HG03159 (cell line): ENCODE data around the gene PKHD1.

Experiments used
- ATAC-seq: cut with Tn5 transposase; IDR thresholded peaks from one replicate; pipeline ENCODE4 v1.9.1; 2021; ENCODE audit warnings: mild to moderate bottlenecking, moderate library complexity; ENCODE audit not compliant: unreplicated experiment

PKHD1 gene

GRCh38 chr6:51813904-51814303 is 273.5 kb downstream of the PKHD1 start:
- no peak for ATAC-seq

GRCh38 chr6:51812231-51812630 is 275.2 kb downstream of the PKHD1 start:
- no peak for ATAC-seq

GRCh38 chr6:51805517-51805916 is 281.9 kb downstream of the PKHD1 start:
- peak; percentile 85 for ATAC-seq

- ATAC-seq: no peak
Observed at GRCh38 chr6:51800603-51801002, 286.8 kb downstream of the PKHD1 start.

GRCh38 chr6:51793393-51793792 is 294.0 kb downstream of the PKHD1 start:
- no peak for ATAC-seq

GRCh38 chr6:51792273-51793030 is 295.0 kb downstream of the PKHD1 start:
- ATAC-seq: no peak

- ATAC-seq: no peak
Observed at GRCh38 chr6:51790946-51791345, 296.5 kb downstream of the PKHD1 start.

GRCh38 chr6:51788121-51788520 is 299.3 kb downstream of the PKHD1 start:
- ATAC-seq: no peak

GRCh38 chr6:51778666-51779065 is 308.7 kb downstream of the PKHD1 start:
- ATAC-seq: no peak

GRCh38 chr6:51777618-51778017 is 309.8 kb downstream of the PKHD1 start:
- ATAC-seq: no peak

GRCh38 chr6:51775942-51776860 is 311.2 kb downstream of the PKHD1 start:
- no peak for ATAC-seq

- no peak for ATAC-seq
Observed at GRCh38 chr6:51768087-51768486, 319.3 kb downstream of the PKHD1 start.

- ATAC-seq: no peak
Observed at GRCh38 chr6:51765230-51765629, 322.2 kb downstream of the PKHD1 start.

- no peak for ATAC-seq
Observed at GRCh38 chr6:51753635-51754034, 333.8 kb downstream of the PKHD1 start.

- no peak for ATAC-seq
Observed at GRCh38 chr6:51743999-51744398, 343.4 kb downstream of the PKHD1 start.

- no peak for ATAC-seq
Observed at GRCh38 chr6:51740658-51741057, 346.8 kb downstream of the PKHD1 start.

- no peak for ATAC-seq
Observed at GRCh38 chr6:51738614-51739013, 348.8 kb downstream of the PKHD1 start.

GRCh38 chr6:51737580-51738360 is 349.6 kb downstream of the PKHD1 start:
- ATAC-seq: no peak

- no peak for ATAC-seq
Observed at GRCh38 chr6:51725155-51725554, 362.3 kb downstream of the PKHD1 start.

- ATAC-seq: no peak
Observed at GRCh38 chr6:51720327-51720726, 367.1 kb downstream of the PKHD1 start.

GRCh38 chr6:51719297-51719696 is 368.1 kb downstream of the PKHD1 start:
- no peak for ATAC-seq
